Adipocyte (in vitro differentiated cells): Measurements from ENCODE around the gene RAB6B.
A peak's percentile ranks its signal among the peaks of the same experiment; 100 is the strongest.

ENCODE experiments used
- DNase-seq: peaks from one replicate; pipeline ENCODE4 v3.0.0-alpha.2; 2015; ENCODE audit warnings: low read depth
- H3K27me3 ChIP-seq: replicated peaks from 2 replicates; pipeline ENCODE4 v1.7.0; 2013; ENCODE audit warnings: mild to moderate bottlenecking, low read length, moderate library complexity; ENCODE audit not compliant: control insufficient read depth, insufficient read depth
- H3K36me3 ChIP-seq: 2 replicates; pipeline ENCODE4 v1.7.0; 2013; ENCODE audit warnings: low read length, mild to moderate bottlenecking, moderate library complexity; ENCODE audit not compliant: control insufficient read depth, insufficient read depth, severe bottlenecking
- H3K4me1 ChIP-seq: 2 replicates; pipeline ENCODE4 v1.7.0; 2013; ENCODE audit warnings: mild to moderate bottlenecking, low read length, moderate library complexity; ENCODE audit not compliant: control insufficient read depth, insufficient read depth
- H3K4me3 ChIP-seq: 2 replicates; pipeline ENCODE4 v1.7.0; 2013; ENCODE audit warnings: mild to moderate bottlenecking, low read length, moderate library complexity
- H3K9ac ChIP-seq: 2 replicates; pipeline ENCODE4 v1.7.0; 2013; ENCODE audit warnings: mild to moderate bottlenecking, low read length, moderate library complexity
- H3K9me3 ChIP-seq: 2 replicates; pipeline ENCODE4 v1.7.0; 2013; ENCODE audit warnings: mild to moderate bottlenecking, low read length, moderate library complexity; ENCODE audit not compliant: control insufficient read depth

The RAB6B gene

GRCh38 chr3:133805702-133806475 is 89.8 kb downstream of the RAB6B start, which contains the start of gene SRPRB:
Gene SRPRB (plus strand): TSS chr3:133805815. CDS start chr3:133805849, 34 bp downstream.
- Histone ChIP-seq H3K9ac (peak within 1 kb of the TSS; percentile 87), H3K4me3 (peak within 1 kb of the TSS; percentile 90), H3K36me3 (peaks cover 32% of the 10 kb centered on the region), H3K4me1 (peaks cover 8% of the 10 kb centered on the region), H3K27me3 (no peaks in the 10 kb centered on the region), H3K9me3 (no peaks in the 10 kb centered on the region)
- peak; percentile 98 for DNase-seq

- no peaks in the 10 kb centered on the region for H3K27me3 ChIP-seq
- DNase-seq = no peak
- peaks cover 27% of the 10 kb centered on the region for H3K36me3 ChIP-seq
- peak overlapping the region; percentile 87 for H3K9ac ChIP-seq
- peak overlapping the region; percentile 90 for H3K4me3 ChIP-seq
- no peaks in the 10 kb centered on the region for H3K9me3 ChIP-seq
- peaks cover 8% of the 10 kb centered on the region for H3K4me1 ChIP-seq
These were observed 90.3 kb downstream of the RAB6B start for GRCh38 chr3:133805384-133805701.

- Histone ChIP-seq H3K36me3 (peaks cover 22% of the 10 kb centered on the region), H3K4me1 (peaks cover 8% of the 10 kb centered on the region), H3K9ac (no peak overlapping the region), H3K27me3 (no peaks in the 10 kb centered on the region), H3K4me3 (no peak overlapping the region), H3K9me3 (no peaks in the 10 kb centered on the region)
- no peak for DNase-seq
These were observed 90.8 kb downstream of the RAB6B start for GRCh38 chr3:133804896-133805295.

DNA sequence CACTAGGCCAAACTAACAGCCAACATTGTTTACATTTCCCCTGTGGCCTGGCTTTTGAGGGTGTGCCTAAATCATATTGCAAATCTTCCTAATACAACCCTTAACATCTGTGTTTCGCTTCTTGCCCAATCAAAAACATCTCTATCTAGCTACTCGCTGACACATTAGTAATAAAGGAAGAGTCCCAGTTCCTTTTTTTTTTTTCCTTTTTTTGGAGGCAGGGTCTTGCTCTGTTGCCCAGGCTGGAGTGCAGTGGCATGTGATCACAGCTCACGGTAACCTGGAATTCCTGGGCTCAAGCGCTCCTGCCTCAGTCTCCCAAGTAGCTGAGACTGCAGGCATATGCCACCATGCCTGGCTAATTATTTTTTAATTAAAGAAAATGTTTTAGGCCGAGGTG is 92.2 kb downstream of the RAB6B start:
- no peaks in the 10 kb centered on the region for H3K9me3 ChIP-seq
- H3K4me1 ChIP-seq = peaks cover 8% of the 10 kb centered on the region
- H3K36me3 ChIP-seq = peaks cover 11% of the 10 kb centered on the region
- H3K4me3 ChIP-seq = no peak overlapping the region
- H3K27me3 ChIP-seq = no peaks in the 10 kb centered on the region
- no peak for DNase-seq
- no peak overlapping the region for H3K9ac ChIP-seq

DNA sequence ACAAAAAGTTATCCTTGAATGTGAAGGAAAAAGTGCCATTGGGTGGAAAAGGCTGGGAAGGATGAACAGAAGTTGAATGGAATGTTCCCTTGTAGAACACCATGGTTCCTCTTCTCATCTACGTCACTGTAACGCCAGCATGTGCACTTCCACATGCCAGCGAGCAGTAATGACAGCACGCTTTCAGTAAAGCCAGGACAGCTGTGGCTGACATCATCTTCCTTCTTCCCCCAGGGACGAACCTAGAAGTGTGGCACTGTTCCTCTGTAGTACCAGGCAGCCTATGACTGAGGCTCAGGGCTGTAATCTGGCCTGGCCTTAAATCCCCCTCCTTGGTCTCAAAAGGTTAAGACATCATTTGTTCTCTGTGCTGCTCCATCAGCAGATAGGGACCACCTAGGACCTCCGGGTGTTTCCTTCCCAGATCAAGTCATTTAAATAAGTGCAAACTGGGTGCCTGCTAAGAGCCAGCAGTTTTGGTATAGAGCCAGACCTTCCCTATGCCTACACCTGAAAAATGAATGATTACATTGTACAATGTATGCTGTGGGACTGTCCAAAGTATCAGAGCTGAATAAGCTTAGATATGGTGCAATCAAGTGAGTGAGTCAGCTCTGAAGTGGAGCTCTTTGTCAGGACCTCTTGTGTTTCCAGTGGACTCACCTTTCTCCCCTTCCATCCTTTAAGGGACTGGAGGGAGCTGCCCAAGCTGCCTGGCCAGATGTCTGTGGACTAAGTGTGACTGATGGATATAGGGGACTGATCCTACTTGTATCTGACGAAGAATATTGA is 95.7 kb downstream of the RAB6B start:
- Histone ChIP-seq H3K4me3 (no peak overlapping the region), H3K4me1 (no peaks in the 10 kb centered on the region), H3K36me3 (no peaks in the 10 kb centered on the region), H3K9ac (no peak overlapping the region), H3K27me3 (no peaks in the 10 kb centered on the region), H3K9me3 (no peaks in the 10 kb centered on the region)
- peak; percentile 39 for DNase-seq

- Histone ChIP-seq H3K27me3 (no peaks in the 10 kb centered on the region), H3K4me1 (no peaks in the 10 kb centered on the region), H3K9me3 (peaks cover under 1% of the 10 kb centered on the region), H3K9ac (no peak overlapping the region), H3K4me3 (no peak overlapping the region), H3K36me3 (no peaks in the 10 kb centered on the region)
- peak; percentile 33 for DNase-seq
These were observed 98.1 kb downstream of the RAB6B start for GRCh38 chr3:133797396-133798105.

- no peak overlapping the region for H3K4me3 ChIP-seq
- peaks cover 18% of the 10 kb centered on the region for H3K9me3 ChIP-seq
- no peak overlapping the region for H3K9ac ChIP-seq
- H3K4me1 ChIP-seq = no peaks in the 10 kb centered on the region
- no peaks in the 10 kb centered on the region for H3K36me3 ChIP-seq
- DNase-seq = peak; percentile 5
- no peaks in the 10 kb centered on the region for H3K27me3 ChIP-seq
These were observed 103.4 kb downstream of the RAB6B start for GRCh38 chr3:133792171-133792763.

- H3K4me1 ChIP-seq = no peaks in the 10 kb centered on the region
- no peaks in the 10 kb centered on the region for H3K27me3 ChIP-seq
- no peak for DNase-seq
- no peak overlapping the region for H3K4me3 ChIP-seq
- no peak overlapping the region for H3K9ac ChIP-seq
- H3K36me3 ChIP-seq = no peaks in the 10 kb centered on the region
- peaks cover 18% of the 10 kb centered on the region for H3K9me3 ChIP-seq
These were observed 107.7 kb downstream of the RAB6B start for GRCh38 chr3:133788024-133788423.

DNA sequence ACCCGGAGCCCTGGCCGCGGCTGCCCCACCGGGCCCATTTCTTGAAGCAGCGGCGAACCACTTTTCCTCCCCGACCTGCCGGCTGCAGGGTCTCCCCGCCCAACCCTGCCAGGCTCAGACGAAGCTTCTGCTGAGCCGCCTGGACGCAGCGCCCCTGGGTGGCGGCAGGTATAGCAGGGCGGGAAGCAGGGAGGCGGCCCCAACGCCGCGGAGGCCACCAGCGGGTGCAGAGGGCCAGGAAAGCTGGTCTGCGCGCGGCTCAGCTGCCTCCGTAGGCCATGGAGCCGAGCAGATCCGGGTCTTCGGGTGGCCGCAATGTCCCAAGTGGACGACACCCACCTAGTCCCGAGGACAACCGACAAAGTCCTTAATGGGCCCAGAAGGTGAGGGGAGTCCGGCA is 111.9 kb downstream of the RAB6B start:
- peaks cover 6% of the 10 kb centered on the region for H3K27me3 ChIP-seq
- DNase-seq = no peak
- no peaks in the 10 kb centered on the region for H3K4me1 ChIP-seq
- peaks cover 1% of the 10 kb centered on the region for H3K36me3 ChIP-seq
- H3K9ac ChIP-seq = no peak overlapping the region
- no peak overlapping the region for H3K4me3 ChIP-seq
- H3K9me3 ChIP-seq = no peaks in the 10 kb centered on the region

GRCh38 chr3:133782454-133782853 is 113.2 kb downstream of the RAB6B start:
- Histone ChIP-seq H3K9me3 (no peaks in the 10 kb centered on the region), H3K27me3 (peaks cover 7% of the 10 kb centered on the region), H3K4me3 (no peak overlapping the region), H3K9ac (no peak overlapping the region), H3K4me1 (no peaks in the 10 kb centered on the region), H3K36me3 (peaks cover 12% of the 10 kb centered on the region)
- DNase-seq = no peak

- no peak overlapping the region for H3K9ac ChIP-seq
- H3K9me3 ChIP-seq = no peaks in the 10 kb centered on the region
- H3K4me3 ChIP-seq = no peak overlapping the region
- no peaks in the 10 kb centered on the region for H3K4me1 ChIP-seq
- peaks cover 16% of the 10 kb centered on the region for H3K36me3 ChIP-seq
- no peak for DNase-seq
- H3K27me3 ChIP-seq = peaks cover 7% of the 10 kb centered on the region
These were observed 114.1 kb downstream of the RAB6B start for GRCh38 chr3:133781570-133781969.
